ENCODE data around the gene EEF1AKMT2. TPM values are rescaled to one million over a fixed set of nuclear protein-coding genes. Genes with fewer than 3 reads are reported as not detected.

The EEF1AKMT2 gene
- total and polyA plus RNA-seq, 2 of the 13 experiments (the other 11 are each of a cell fraction or from before 2014, with no cell fraction given): 11.3 to 19.3 TPM

GRCh38 chr10:124791547-124792348, at the start of gene EEF1AKMT2 (continued):
- TF ChIP-seq, protein P1, sequence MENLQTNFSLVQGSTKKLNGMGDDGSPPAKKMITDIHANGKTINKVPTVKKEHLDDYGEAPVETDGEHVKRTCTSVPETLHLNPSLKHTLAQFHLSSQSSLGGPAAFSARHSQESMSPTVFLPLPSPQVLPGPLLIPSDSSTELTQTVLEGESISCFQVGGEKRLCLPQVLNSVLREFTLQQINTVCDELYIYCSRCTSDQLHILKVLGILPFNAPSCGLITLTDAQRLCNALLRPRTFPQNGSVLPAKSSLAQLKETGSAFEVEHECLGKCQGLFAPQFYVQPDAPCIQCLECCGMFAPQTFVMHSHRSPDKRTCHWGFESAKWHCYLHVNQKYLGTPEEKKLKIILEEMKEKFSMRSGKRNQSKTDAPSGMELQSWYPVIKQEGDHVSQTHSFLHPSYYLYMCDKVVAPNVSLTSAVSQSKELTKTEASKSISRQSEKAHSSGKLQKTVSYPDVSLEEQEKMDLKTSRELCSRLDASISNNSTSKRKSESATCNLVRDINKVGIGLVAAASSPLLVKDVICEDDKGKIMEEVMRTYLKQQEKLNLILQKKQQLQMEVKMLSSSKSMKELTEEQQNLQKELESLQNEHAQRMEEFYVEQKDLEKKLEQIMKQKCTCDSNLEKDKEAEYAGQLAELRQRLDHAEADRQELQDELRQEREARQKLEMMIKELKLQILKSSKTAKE (CRISPR knock-in tag; IDR thresholded peaks at IDR 0.05; ENCODE audit: borderline replicate concordance): peak; percentile 68
- TF ChIP-seq ZBTB7B (CRISPR knock-in tag; IDR thresholded peaks at IDR 0.05) (peak; percentile 100), GZF1 (CRISPR knock-in tag; IDR thresholded peaks at IDR 0.05) (no peak; the same call in 1 of the 2 replicates), YEATS4 (CRISPR knock-in tag; IDR thresholded peaks at IDR 0.05; ENCODE audit: borderline replicate concordance) (peak; percentile 96), ATRX (CRISPR knock-in tag; IDR thresholded peaks at IDR 0.05; ENCODE audit: borderline replicate concordance) (no peak), CSRNP1 (CRISPR knock-in tag; IDR thresholded peaks at IDR 0.05) (peak; percentile 64; the same call in 1 of the 2 replicates), TCF7L2 (IDR thresholded peaks at IDR 0.05; ENCODE audit: low read depth, low read length) (no peak), PRPF4 (IDR thresholded peaks at IDR 0.05; ENCODE audit: low read depth, low read length, poor library complexity, severe bottlenecking) (no peak), CBX2 (IDR thresholded peaks at IDR 0.05; ENCODE audit: low read depth, low read length) (no peak), CBX2 (CRISPR knock-in tag; IDR thresholded peaks at IDR 0.05; ENCODE audit: low read depth) (no peak), ZSCAN31 (CRISPR knock-in tag; IDR thresholded peaks at IDR 0.05; ENCODE audit: low read depth) (peak; percentile 92)
- TF ChIP-seq, protein P2, sequence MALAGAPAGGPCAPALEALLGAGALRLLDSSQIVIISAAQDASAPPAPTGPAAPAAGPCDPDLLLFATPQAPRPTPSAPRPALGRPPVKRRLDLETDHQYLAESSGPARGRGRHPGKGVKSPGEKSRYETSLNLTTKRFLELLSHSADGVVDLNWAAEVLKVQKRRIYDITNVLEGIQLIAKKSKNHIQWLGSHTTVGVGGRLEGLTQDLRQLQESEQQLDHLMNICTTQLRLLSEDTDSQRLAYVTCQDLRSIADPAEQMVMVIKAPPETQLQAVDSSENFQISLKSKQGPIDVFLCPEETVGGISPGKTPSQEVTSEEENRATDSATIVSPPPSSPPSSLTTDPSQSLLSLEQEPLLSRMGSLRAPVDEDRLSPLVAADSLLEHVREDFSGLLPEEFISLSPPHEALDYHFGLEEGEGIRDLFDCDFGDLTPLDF (CRISPR knock-in tag; IDR thresholded peaks at IDR 0.05): peak; percentile 58; the same call in 1 of the 2 replicates
- TF ChIP-seq, protein P3, sequence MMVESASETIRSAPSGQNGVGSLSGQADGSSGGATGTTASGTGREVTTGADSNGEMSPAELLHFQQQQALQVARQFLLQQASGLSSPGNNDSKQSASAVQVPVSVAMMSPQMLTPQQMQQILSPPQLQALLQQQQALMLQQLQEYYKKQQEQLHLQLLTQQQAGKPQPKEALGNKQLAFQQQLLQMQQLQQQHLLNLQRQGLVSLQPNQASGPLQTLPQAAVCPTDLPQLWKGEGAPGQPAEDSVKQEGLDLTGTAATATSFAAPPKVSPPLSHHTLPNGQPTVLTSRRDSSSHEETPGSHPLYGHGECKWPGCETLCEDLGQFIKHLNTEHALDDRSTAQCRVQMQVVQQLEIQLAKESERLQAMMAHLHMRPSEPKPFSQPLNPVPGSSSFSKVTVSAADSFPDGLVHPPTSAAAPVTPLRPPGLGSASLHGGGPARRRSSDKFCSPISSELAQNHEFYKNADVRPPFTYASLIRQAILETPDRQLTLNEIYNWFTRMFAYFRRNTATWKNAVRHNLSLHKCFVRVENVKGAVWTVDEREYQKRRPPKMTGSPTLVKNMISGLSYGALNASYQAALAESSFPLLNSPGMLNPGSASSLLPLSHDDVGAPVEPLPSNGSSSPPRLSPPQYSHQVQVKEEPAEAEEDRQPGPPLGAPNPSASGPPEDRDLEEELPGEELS (CRISPR knock-in tag; IDR thresholded peaks at IDR 0.05): no peak
